ENCODE results near the gene RNF220.

The RNF220 gene

DNA sequence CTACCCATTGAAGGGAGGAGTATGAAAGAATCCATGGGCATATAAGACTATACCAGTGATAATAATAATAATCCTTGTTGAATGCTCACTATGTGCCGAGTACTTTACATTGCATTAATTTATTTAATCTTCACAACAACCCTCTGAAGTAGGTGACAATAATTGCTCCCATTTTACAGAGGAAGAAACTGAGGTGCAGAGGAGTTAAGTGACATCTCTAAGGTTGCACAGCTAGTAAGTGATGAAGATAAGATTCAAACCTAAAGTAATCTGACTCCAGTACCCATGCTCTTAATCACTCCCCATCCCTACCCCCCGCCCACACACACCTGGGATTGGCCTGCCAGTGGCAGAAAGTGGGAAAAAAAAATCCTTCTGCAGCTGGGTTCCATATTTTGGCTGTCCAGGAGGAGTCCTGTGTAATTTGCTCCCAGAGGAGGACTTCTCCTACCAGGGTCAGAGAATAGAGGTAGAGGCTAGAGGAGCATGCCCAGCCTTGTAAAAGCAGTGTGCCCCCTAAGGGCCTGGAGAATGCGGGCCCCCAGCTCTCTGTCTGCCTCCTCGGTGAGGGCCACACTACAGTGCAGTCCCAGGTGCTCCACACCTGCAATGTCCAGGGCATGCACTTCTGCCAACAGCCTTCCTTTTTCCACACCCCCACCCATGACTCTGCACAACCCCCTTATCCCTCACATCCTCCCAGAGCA is 211.4 kb downstream of the RNF220 start:
- no peak for DNase-seq

DNA sequence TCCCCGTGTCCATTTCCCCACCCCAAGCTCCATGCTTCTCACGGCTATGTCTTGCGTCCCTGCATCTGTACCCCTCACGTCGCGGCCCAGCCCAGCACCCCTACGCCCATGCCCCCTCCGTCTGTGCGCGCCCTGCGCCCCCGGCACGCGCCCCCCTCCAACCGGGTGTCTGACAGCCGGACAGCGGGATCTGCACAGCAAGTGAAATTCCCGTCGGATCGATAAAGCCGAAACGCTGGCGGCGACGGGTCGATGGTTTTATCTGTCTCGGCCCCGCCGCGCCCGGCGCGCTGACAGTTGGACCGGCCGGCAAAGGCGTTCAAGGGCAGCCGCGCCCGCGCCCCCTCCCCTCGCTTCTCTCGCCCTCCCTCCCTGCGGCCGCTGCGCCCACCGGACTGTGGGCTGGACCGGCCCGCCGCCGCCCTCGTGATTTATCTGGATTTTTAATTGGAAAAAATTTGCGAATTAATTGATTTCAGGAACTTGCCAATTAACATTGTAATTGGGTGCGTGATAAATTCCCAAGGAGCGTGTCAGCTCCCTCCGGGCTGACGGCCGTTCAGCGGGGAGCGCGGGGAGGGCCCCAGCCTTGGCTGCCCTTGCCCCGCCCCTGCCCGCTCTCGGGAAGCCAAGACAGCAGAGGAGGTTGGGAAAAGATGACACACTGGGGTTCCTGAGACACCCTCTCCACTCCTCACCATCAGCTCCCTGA is 212.1 kb downstream of the RNF220 start:
- peak; percentile 48 for DNase-seq

GRCh38 chr1:44617703-44618029 is 212.6 kb downstream of the RNF220 start:
- no peak for DNase-seq

DNA sequence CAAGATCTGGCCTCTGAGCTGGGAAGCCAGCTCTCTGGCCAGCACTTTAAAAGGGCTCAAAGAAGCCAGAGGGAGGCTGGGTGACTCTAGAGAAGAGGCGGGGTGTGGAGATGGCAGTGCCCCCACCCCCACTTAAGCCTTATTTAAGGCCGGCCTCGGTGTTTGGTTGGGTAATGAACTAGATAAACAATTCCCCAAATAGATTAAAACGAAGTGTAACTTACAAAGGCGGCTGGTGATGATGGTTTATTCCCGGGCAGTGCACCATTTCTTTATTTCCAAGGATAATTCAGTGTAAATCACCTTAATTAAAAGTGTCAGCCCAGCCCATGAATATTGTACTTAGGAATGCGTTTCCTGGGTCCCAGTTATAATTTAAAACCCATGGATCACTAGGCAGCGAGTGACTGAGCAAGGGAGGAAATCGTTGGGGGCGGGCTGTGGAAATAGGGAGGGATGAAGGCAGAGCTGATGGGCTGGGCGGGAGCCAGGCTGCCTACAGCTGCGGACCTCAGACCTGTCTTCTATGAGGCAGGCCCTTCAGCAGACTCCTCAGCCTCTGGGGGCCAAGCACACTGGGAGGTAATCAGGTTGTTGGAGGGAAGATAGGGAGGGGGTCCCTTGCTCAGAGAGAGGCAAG is 214.3 kb downstream of the RNF220 start:
- DNase-seq, result peak; percentile 88

DNA sequence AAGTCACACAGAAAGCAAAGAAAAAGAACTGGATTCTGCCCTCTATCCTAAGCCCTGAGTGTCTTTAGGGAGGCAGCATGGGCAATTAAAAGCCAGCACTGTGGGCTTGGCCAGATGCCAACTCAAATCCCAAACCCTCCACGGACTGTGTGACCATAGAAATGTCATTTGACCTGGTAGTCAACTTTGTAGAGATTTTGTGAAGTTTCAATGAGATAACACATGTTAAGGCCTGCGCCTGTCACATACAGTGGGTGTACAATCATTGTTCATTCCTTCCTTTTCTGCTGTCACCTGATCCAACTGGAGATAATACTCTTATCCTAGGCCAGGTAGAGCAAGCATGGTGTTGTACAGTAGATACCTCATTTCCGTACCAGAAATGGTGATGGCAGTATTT is 215.0 kb downstream of the RNF220 start:
- DNase-seq, result no peak

GRCh38 chr1:44621841-44622286 is 216.8 kb downstream of the RNF220 start:
- peak; percentile 86 for DNase-seq

GRCh38 chr1:44624268-44624901 is 219.3 kb downstream of the RNF220 start:
- DNase-seq, result no peak

DNA sequence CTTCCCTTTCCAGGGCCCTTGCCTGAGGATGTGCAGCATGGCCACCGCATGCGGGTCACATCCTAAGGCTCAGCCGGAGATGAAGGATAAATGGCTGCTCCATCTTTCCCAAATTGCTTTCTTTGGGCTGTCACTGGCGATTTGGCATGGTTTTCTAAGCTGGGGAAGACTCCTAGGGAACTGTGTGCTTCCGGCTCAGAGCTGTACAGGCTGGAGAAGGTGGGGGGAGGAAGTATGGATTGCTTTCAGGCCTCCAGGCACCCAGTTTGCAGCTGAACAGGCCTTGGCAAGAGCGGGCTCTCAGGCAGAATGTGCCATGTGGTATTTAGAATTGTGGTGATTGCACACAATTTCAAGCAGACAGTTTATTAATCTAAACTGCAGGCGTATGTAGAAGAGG is 220.3 kb downstream of the RNF220 start:
- no peak for DNase-seq

DNA sequence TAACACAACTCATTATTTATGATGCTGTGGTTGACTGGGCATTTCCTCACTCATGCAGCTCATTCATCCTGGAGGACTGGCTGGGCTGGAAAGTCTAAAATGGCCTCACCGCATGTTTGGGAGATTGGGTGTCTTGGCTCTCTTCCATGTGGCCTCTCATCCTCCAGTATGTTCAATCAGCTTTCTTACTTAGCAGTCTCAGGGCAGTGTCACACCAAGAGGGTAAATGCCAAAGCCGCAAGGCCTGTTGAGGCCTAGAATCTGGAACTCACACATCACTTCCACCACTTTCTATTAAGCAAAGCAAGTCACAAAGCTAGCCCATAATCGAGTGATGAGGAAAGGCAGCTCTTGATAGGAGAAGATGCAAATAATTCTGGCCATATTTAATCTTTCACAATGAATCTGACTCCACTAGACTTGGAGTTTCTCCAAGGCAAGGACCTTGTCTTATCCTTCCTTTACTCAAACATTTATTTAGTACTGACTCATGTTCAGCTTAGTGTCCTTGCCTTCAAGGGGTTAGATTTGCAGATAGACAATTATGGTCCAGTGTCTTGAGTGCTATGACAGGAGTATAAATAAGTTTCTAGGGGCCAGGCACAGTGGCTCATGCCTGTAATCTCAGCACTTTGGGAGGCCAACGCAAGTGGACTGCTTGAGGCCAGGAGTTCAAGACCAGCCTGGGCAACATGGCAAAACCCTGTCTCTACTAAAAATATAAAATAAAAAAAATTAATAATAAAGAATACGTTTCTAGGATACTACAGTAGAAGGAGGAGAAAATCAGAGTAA is 224.1 kb downstream of the RNF220 start:
- peak; percentile 85 for DNase-seq

- peak; percentile 45 for DNase-seq
Measured at GRCh38 chr1:44630116-44630515, 225.1 kb downstream of the RNF220 start.

GRCh38 chr1:44631333-44631646 is 226.2 kb downstream of the RNF220 start:
- DNase-seq, result no peak

DNA sequence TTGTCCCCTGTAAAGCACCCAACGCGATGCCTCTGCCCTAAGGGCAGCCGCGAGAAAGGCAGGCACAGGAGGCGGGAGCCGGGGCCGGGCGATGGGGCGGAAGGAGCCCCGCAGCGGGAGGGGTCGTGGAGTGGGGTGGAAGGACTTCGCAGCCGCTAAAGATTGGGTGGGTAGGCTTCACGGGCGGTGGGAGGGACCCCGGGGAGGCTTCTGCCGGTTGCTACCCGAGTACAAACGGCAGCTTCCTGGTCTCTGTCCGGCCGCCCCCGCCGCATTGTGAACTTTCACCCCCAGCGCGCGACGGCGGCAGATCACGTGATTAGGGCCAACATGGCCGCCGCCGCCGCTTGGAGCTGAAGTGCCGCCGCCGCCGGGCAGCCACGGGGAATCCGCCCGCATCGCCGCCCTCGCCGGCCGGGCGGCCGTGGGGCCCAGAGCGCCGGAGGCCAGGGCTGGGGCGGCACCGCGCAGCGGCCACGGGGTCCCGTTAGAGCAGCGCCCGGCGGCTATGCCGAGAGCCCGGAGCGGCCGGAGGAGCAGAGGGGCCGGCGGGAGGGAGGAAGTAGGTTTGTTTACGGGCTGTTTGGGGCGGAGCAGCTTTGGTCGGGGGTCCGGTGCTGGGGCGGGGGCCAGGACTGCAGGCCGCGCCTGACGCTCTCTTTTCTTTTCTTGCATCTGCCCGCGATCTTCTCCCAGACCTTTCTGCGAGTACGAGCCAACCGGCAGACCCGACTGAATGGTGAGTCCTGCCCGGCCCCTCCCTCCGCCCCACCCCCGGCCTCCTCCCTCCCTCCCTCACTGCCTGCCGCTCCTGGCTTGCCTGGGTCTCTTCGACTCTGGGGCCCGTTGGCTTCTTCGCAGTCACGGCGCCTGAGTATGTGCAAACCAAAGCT is 226.8 kb downstream of the RNF220 start:
- peak; percentile 84 for DNase-seq

GRCh38 chr1:44632598-44632997 is 227.5 kb downstream of the RNF220 start:
- DNase-seq, result no peak

- no peak for DNase-seq
Measured at GRCh38 chr1:44634606-44635189, 229.6 kb downstream of the RNF220 start.

GRCh38 chr1:44635439-44635838 is 230.4 kb downstream of the RNF220 start:
- DNase-seq, result no peak

DNA sequence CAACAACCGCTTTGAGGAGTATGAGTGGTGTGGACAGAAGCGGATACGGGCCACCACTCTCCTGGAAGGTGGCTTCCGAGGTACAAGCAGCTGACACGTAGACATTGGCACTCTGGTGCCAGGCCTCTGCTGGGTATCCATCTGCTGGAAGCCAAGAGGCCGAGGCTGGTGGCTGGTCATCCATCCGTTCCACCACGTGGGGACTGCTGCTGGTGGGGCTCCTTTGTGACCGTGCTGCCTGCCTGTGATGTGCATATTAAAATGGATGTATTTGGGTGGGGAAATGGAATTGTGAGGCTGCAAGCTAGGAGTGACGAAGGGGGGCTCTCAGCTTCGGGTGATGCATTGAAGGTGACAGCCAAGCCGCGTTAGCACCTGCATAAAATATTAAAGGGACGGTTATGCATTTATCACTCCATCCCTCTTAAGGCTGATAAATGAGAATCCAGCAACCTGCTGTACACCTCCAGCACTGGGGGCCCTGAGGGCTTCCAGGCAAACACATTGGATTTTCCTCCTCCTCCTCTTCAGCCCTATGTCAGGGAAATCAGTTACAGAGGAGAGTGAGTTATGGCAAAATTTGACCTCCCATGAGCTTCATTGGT is 231.1 kb downstream of the RNF220 start:
- no peak for DNase-seq

GRCh38 chr1:44636688-44637598 is 231.9 kb downstream of the RNF220 start:
- peak; percentile 41 for DNase-seq

DNA sequence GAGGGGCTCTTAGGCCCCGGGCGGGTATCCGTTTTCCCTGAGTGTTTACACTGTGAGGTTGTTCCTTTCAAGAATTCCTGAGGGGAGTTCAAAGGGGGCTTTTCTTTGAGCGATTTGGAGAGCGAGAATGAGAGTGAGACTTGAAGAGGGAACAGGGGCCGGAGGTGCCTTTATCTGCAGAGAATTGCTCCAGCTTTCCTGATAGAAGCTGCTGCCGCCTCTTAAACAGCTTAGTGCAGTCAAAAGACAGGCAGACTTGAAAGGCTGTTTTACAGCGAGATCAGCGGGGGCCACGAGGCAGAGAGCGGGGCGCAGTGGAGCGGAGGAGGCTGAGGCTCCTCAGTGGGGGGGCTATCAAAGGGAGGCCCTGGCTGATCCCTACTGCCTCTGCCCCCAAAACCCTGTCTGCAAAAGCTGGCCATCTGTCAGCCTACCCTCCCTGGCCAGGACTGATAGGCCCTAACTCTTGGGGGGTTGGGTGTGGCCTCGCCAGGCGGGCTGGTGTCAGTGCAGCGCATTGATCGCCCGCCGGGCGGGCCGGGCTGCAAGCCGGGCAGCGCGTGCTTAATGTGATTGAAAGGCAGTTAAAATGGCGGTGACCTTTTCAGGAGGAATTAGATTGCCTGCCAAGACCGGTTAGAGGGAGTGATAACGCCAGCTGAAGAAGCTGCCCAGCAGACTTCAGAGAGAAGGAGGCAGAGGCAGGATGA is 232.8 kb downstream of the RNF220 start:
- no peak for DNase-seq

DNA sequence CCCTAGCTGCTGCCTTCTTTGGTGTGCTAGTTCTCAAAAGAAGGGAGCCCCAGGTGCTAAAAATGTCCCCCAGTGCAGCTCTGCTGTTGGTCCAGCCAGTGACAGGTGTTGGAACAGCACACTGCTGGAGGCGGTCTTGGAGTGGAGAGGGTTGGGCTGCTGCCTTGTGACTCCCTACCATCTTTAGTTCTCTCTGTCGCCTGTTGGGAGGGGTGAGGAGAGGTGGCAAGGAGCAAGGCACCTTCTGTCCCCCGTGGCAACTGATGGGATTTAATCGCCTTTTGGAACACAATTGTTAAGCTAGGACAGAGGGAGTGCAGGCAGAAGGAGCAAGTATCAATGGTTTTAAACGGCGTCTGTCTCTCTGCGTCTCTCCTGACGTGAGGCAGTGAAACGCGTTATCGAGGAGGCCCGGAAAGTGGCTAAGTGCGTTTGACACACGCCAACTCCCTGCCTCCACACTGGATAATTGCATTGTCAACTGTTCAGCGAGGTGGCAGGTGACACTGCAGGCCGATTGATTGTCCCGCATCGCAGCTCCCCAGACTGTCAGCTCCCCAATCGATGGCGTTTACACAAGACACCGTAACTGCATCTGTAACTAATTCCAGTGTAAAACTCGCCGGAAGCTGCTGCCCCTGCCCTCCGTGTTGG is 235.3 kb downstream of the RNF220 start:
- DNase-seq, result no peak
